ENCODE measurements around the gene NBPF1. TPM values are rescaled to one million over a fixed set of nuclear protein-coding genes. Genes with fewer than 3 reads are reported as not detected.
"Not testable (repeated sequence)": the region's sequence is repeated elsewhere in the genome, so short reads cannot be mapped to it uniquely, and the experiment has no call there.

Gene NBPF1
- total RNA-seq, 1 donor from 2014 or later, result 64.2 TPM

DNA sequence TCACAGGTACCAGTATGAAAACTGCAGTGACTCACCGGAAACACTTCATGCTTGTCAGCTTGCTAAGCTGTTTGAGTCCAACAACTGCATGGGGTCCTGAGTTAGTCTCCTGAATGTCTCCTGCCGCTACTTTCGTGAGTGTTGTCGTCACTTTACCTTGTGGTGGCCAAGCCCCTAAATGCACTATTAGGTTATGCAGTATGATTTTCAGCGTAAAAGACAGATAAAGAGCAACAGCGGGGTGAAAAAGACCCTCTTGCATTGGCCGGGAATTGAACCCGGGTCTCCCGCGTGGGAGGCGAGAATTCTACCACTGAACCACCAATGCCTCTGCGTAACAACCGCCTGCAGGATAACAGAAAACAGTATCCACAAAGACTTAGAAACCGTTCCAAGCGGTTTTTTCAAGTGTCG lies 67.7 kb downstream of the NBPF1 start:
- DNase-seq (ENCODE audit: low spot score), result not testable (repeated sequence)

DNA sequence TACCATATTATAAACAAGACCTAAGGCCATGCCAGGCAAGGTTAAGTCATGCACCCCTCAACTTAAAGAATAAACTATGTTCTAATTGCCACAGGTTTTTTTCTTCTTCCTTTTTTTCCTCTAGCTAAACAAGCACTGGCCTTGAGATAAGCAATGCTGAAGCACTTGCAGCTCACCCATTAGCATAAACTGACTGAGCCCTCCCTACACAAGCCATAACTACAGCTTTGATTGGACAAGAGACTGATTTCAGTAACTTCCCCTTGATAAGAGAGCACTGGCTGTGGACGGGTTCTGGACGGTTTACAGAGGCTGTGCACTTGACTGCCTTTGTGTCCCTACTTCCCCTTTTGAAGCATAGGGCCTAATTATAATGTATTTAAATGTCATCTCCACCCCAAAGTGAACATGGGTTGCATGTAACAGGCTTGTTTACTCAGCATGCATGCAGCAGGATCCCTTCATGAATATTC lies 72.9 kb downstream of the NBPF1 start:
- DNase-seq (ENCODE audit: low spot score), result not testable (repeated sequence)

DNA sequence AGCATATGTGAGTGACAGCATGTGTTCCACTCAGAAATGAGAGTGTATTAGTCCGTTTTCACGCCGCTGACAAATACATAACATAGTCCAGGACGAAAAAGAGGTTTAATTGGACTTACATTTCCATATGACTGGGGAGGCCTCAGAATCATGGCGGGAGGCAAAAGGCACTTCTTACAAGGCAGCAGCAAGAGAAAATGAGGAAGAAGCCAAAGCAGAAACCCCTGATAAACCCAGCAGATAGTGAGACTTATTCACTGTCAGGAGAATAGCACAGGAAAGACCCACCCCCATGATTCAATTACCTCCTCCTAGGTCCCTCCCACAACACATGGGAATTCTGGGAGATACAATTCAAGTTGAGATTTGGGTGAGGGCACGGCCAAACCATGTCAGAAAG lies 75.8 kb downstream of the NBPF1 start:
- DNase-seq (ENCODE audit: low spot score), result not testable (repeated sequence)

DNA sequence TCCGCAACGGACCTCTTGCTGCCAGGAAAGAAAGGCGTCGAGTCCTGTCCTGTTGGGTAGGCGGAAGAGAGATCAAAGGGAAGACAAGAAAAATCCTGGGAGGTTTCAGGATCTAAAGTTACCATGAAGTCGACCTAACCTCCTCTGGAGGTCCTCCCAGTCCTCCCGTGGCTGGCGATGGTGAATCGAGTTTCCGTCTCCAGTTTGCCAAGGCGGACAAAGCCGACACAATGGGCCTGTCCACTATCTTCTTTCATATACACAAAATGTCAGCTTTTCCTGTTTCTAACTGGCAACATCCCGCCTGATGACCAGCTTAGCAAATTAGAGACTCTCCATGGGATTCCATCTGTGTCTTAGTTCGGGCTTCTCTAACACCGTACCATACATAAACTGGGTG lies 76.6 kb downstream of the NBPF1 start:
- not testable (repeated sequence) for DNase-seq (ENCODE audit: low spot score)

DNA sequence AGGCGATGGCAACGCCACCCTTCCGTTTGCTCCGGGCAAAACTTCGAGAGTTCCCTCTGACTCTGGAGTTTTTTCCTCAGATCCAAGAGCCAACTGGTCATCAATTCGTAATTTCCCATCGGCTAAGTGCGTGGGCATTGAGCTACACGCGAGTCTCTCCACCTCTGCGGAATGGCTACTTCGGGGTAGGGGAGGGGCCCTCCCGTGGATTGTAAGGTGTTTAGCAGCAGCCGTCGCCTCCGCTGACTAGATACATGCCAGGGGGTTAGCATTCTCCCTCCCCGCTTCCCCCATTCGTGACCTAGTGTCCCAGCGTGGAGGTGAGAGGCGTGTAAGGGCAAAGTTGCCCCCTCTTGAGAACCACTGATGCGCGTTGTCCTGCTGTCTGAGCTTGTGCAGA lies 77.5 kb downstream of the NBPF1 start:
- DNase-seq (ENCODE audit: low spot score), result not testable (repeated sequence)

DNA sequence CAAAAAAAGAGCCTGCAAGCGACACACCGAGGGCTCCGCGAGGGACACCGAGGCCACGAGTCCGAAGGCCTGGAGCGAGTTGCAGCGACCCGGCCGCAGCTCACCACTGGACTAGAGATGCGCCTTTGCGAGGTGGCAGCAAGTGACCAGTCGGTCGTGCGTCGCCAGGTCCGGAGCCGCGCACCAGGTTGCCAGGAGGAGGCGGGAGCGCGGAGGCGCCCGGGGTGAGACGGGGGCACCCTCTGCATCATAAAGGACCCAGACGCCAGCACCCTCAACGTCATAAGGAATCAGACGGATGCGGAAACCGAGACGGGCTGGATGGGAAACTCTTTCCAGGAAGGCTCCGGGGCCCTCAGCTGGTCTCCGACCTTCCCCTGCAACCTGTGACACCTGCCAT lies 77.9 kb downstream of the NBPF1 start:
- not testable (repeated sequence) for DNase-seq (ENCODE audit: low spot score)

DNA sequence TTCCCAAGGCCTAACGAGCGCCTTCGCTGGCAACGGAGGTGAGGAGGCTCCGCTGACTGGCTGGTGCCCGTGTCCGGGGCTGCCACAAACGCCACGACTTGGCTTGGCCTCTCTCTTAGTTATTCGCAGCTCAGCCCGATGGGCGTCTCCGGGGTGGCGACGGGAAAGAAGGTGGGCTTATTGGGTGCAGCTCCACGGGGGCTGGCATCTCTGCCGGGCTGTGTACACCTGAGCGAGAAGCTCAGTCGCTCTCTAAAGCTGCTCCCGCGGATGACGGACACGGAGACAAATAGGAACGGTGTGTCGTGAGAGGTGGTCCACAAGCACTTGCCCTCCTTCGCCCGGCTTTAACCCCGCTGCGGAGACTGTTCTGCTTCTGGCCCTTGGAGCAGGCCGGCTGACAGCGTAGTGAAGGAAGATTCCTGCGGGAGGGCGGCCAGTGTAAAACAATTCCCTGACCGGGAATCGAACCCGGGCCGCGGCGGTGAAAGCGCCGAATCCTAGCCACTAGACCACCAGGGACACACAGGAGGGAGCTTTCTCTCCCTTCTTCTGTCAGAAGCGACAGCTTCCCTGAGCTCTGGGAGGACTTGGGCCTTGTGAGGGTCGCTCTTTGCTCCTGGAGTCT lies 78.4 kb downstream of the NBPF1 start:
- DNase-seq (ENCODE audit: low spot score), result not testable (repeated sequence)

DNA sequence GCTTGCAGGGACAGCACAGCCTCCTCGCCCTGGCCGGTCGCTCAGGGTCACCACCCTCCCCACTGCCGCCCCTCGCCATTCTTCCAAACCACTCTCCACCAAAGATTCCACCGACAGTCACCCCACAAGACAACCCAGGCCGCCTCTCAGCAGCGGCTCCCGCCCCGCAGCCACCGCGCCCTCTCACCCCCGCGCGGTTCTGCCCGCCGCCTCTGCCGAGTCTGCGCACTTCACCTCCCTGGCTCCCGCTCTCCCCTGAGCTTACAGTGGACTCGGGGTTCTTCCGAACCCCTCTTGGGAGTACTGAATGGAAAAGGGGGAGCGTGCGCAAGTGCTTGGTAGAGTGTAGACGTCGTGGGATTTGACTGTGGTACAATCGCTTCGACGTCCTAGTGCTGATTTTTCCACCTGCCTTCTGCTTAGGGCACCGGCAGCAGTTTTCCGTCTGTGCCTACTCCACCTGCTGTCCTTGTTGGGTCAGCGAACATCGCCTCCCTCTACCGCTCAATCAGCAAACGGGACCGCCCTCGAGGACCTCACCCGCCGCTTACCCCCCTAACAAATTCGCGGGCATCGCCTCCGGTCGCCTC lies 79.0 kb downstream of the NBPF1 start:
- DNase-seq (ENCODE audit: low spot score), result not testable (repeated sequence)

DNA sequence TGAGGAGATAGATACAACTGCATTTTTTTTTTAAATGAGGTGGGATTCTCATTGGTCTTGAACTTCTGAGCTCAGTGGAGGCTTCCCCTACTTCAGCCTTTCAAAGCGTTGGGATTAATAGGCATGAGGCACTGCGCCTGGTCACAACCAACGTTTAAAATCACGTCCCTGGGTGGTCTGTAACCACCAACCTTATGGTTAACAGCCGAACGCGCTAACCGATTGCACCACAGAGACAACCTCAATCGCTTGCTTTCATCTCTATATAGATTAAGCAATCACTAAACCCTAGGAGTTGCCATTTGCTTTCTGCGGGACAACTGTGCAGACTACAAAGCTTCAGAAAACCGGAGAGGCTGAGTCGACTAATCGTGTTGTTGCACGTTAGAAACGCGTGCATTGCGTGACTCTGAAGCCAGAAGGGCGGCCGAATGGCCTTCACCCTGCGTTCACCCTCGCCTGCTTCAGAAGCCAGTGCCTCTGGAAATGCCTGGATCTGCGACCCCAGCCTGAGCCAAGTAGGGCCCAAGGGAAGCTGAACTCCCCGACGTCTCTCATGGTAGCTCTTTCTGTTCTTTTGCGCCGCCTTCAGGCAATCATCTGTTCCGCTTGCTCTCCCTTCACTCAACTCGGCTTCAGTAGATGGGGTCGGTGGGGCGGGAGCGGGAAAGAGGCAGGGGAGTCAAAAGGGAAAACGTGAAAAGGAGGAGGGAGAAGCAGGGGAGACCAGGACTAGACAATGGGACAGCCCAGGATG lies 81.0 kb downstream of the NBPF1 start:
- DNase-seq (ENCODE audit: low spot score), result not testable (repeated sequence)

DNA sequence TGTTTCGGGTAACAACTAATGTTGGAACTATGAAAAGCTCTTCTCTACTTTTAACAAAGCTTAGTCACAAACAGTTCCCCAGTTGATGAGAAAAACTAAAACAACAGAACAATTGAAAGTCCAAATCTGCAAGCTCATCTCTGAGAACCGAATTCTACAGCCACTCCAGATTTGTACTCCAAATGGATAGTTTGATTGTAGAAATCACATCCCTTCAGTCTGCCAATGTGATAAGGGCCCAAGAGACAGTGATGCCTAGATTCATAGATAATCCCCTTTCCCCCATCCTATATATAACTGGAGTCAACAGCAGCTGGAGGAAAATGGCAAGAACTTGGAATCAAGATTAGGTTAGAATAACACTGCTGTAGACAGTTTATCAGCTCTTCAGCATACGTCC lies 85.0 kb downstream of the NBPF1 start:
- DNase-seq (ENCODE audit: low spot score), result not testable (repeated sequence)

DNA sequence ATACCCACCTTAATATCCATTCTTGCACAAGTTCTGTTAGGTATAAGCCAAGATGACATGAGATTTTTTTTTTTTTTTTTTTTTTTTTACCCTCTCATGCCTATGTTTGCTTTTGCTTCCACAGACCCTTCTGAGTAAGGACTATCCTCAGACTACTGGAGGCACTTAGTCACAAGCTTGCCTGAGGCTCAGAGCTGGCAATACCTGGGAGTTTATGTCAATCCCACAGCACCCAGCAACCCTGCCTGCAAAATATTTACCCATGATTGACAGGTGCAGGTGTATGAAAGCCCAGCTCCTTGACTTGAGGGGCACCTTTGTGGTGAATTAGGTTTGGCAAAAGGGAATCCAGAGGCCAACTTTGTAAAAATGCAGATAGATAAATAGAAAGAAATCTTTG lies 87.6 kb downstream of the NBPF1 start:
- DNase-seq (ENCODE audit: low spot score), result not testable (repeated sequence)

DNA sequence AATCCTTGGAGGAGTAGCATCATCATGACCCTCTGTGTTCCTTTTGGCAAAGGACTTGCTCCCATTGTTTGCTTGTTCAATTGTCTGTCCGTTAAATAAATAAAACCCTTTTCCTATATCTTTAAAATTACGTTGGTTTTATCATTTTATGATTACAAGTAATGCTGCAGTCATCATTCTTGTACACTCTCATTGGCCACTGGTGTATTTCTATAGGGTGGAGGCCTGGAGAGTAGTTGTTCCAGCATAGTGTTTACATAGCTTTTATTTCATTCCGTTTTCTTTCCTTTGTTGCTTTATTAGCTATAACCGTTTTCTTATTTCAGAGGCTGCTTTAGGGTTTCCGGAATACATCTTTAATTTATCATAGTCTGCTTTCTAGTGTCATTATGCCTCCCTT lies 91.7 kb downstream of the NBPF1 start:
- DNase-seq (ENCODE audit: low spot score), result not testable (repeated sequence)

DNA sequence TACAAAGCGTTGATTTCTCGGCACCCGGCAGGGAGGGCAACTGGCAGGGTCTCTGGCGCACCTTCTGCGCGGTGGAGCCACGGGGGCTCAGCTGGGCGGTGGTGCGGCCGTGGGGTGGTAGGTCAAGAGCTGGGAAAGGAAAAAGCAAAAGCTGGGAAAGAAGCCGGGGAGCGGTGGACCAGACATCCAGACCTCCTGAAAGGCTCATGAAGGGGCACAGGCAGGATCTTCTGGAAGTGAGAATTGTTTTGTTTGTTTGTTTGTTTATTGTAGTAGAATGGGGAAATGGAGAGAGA lies 92.1 kb downstream of the NBPF1 start:
- DNase-seq (ENCODE audit: low spot score), result no peak

DNA sequence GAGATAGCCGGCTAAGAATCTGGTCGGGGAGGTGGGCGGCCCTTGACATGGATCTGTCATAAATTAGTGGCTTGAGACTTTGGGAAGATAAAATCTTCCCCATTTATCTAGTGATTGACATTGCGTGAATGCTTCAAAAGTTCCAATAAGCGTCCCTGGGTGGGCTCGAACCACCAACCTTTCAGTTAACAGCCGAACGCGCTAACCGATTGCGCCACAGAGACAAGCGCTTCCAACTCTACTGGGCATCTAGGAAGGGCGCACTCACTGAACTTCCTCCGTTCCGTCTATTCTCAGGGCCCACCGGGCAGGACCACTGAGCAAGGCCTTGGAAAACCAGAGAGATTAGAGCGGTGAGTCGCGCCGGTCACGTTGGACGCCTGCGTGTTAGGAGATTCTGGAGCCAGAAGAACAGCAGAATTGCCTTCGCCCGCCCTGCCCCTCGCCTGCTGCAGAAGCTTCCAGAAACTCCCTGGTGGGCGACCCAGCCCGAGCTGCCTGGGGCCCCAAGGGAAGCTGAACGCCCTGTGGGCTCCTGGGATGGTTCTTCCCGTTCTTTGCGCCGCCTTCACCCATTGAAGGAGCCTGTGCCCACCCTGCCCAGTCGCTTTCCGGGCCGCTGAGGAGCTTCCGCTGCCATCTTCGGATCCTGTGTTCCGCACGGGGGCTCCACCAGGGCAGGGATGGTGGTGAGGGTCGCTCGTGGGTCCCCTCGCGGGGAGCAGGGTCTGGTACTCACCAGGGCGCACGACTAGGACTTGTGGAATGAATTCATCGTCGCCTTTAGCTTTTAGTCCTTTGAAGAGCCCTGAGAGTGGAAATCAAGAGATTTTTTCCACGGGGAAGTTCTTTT lies 92.7 kb downstream of the NBPF1 start:
- not testable (repeated sequence) for DNase-seq (ENCODE audit: low spot score)

DNA sequence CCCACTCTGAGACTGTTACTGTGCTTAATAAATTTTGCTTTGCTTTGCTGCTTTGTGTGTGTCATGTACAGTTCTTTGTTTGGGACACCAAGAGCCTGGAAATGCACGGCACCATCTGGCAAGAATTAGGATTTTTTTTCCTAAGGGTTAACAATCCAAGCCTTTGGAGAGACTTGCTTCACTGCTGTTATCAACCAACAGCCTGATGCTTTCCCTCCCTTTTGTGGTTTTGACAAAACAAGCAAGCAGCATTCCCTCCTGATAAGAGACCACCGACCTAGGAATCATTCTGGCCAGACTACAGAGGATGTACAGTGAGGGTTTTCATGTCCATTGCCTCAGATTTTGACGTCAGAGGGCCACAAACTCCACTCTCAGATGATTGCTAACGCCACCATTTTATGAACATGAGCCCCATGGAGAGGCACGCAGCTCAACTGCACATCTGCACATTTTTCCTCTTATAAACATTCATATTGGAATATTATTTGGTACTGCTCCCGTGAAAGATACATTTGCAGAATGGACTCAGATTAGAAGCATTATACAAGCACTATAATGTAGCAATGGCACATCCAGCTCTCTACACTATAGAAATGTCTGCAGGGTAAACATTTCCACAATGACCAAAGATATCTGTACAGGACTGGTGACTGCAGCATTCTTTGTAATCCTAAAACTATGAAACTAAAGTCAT lies 94.0 kb downstream of the NBPF1 start:
- DNase-seq (ENCODE audit: low spot score), result not testable (repeated sequence)

DNA sequence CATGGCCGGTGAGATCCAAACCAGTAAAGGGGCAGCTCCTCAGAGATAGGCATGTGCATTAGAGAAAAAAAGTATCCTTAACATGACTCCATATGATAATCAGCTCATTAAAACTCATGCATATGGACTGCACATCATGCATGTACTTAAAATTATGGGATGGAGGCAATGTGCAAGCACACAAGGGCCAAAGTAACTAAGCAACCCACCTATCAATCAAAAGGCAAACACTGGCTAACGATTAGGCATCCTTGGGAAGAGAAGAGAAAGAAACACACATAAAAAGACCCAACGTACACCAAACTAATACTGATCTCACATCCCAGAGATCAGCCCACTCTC lies 94.5 kb downstream of the NBPF1 start:
- DNase-seq (ENCODE audit: low spot score), result not testable (repeated sequence)

DNA sequence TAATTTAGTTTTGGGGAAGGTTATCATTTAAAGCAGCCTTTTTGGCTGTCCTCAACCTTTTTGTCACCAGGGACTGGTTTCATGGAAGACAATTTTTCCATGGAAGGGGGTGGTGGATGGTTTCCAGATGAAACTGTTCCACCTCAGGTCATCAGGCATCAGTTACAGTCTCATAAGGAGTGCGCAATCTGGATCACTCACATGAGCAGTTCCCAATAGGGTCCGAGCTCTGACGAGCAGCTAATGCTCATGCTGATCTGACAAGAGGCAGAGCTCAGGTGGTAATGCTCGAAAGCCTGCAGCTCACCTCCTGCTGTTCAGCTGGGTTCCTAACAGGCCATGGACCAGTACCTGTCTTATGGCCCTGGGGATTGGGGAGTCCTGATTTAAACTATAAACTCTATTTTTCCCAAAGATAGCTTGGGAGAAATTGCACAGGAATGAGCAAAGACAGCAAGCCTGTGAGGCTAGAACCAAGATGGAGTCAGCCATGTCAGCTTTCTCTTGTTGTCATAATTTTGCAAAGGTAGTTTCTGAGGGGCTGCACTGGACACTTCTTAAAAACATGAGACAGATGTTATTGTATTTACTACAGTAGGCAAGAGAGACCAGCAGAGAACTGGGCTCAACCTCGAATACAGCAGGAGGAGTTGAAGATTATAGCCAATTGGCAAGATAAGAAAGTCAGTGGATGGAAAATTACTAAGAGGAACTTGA lies 96.5 kb downstream of the NBPF1 start:
- not testable (repeated sequence) for DNase-seq (ENCODE audit: low spot score)

DNA sequence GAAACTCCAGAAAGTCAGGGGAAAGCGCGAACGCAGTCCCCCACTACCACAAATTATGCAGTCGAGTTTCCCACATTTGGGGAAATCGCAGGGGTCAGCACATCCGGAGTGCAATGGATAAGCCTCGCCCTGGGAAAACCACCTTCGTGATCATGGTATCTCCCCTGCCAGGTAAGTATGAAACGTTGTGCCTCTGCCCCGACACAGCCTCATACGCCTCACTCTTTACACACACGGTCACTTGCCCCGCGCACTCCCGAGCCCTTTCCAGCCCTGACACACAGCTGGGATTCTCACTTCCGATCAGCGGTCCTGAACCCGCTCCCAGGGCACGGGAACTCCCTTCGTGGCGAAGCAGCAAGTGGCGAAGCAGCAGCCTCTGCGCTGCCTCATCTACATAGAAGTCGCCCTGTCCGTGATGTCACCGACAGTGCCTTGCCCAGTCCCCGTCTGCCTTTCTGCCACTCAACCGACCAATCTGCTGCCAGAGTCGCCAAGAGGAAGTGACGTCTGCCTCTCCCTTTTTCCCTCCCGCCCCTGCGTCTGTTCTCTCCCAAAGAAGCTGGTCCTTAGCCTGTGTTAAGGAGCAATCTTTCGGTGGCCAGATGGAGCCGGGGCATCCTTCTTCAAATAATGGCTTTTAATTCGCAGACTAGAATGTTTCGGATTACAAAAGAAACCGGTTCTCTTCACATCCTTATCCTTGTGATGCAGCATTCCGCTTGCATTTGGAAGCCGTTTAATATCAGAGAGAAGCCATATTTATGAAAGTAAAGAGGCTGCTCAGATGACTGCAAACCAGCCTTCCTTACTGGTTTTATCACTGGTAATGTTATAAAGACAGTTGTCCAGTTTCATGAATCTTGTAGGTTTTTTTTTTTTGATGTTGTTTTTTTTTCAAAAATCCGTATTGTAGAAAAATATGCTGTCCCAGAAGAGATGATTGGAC lies 99.0 kb downstream of the NBPF1 start, which contains the start of gene RNU1-1:
RNU1-1 (minus strand) TSS at position 179 of the 949 bp plus-strand sequence.
- DNase-seq (ENCODE audit: low spot score), result peak; percentile 93

DNA sequence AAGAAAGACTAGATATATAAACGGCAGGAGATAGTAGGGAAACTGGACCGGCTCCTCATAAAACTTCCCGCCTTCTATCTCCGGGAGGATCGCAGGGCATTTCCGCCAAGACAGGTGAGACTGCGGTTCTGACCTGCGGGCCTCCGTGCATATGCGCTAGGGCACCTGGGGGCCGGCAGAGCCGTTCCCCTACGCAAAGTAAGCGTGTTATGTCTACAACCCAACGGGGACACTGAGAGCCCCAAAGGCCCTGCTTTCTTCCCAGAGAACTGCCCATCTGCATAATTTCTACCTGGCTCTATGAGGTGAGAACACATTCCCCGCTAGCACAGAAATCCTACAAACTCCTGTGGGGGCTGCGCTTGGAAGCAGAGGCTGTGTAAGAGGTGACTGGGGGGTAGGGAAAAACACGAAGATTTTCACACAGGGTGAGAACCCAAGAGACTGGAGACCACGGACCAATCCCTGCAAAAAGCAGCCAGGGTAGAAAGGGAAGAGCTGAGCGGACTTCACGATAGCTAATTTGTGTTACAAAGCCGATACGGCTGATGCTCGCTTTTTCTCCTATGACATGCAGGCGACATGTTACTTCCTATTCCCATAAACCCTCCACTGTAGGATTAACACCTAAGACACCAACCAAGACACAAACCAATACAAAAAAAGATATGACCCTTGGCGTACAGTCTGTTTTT lies 99.8 kb downstream of the NBPF1 start:
- peak; percentile 53 for DNase-seq (ENCODE audit: low spot score)
